Bladder microvascular endothelial cell (primary cell): ENCODE measurements around the gene ZNG1B. TPM values are rescaled to one million over a fixed set of nuclear protein-coding genes. Genes with fewer than 3 reads are reported as not detected.

Source experiments
- total RNA-seq: library from RNA; depleted of rRNA; stranded (reverse); fragments of >200 nt; gene quantifications from 2 replicates; pipeline ENCODE4 v1.2.3, GENCODE V29; 2014

Gene ZNG1B
- total RNA-seq, result 21.9 and 60.9 TPM in 2 replicates

GRCh38 chr2:113437508-113438465, at the start of gene ZNG1B:
TSS of gene ZNG1B (plus strand) at chr2:113437691. CDS start at chr2:113437869, 178 bp downstream.

DNA sequence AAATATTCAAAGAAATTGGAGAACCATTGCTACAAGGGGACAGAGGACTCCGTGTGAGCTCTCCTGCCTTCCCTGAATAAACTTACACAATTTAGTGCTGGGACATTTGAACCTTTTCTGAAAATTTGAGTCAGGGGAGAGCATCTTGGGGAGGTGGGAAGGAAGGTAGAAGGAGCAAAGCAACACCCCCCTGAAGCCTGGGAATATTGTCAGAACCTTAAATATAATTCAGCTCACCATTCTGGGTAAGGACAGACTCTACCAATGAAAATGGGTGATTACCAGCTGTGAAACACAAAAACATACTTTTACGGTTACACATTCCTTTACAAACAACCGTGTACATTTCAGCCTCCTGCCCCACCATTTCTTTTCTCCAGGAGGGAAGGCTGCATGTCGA, 60.9 kb downstream of the ZNG1B start, which contains the start of gene FOXD4L1:
FOXD4L1 (plus strand) TSS at position 301 of the 400 bp plus-strand sequence. CDS start 592 bp downstream, outside the sequence.

Other genes with a start within 250 kb of the ZNG1B start
- 0.16 and 0.31 TPM in 2 replicates for gene PAX8, start 158.8 kb upstream of the ZNG1B start, total RNA-seq
- under 0.01 and 0.06 TPM in 2 replicates for gene FOXD4L1, start 61.0 kb downstream of the ZNG1B start, total RNA-seq
- 1.6 and 7.2 TPM in 2 replicates for gene RABL2A, start 189.6 kb downstream of the ZNG1B start, total RNA-seq